NCI-H446 (cell line): ENCODE data around the gene FYN.

Source experiments
- DNase-seq, 2 experiments: peaks; one replicate each; lab custom pipeline; 2025; lab: John Stamatoyannopoulos, UW

The FYN gene

GRCh38 chr6:111880181-111880888 is 7.1 kb upstream of the FYN start:
- DNase-seq = no peak

GRCh38 chr6:111875741-111876140 is 2.5 kb upstream of the FYN start:
- no peak for DNase-seq

- DNase-seq = no peak
These were observed 768 bp upstream of the FYN start for GRCh38 chr6:111874025-111874415.

- DNase-seq = peak in 1 of 2 experiments; percentile 29
These were observed 663 bp downstream of the FYN start for GRCh38 chr6:111872401-111873177.

GRCh38 chr6:111871725-111872400 is 1.4 kb downstream of the FYN start:
- DNase-seq = peak in 1 of 2 experiments; percentile 10

GRCh38 chr6:111871207-111871606 is 2.0 kb downstream of the FYN start:
- DNase-seq = no peak

GRCh38 chr6:111870742-111871064 is 2.5 kb downstream of the FYN start:
- no peak for DNase-seq

GRCh38 chr6:111870051-111870741 is 3.1 kb downstream of the FYN start:
- no peak for DNase-seq

GRCh38 chr6:111866857-111867256 is 6.4 kb downstream of the FYN start:
- no peak for DNase-seq

- DNase-seq = no peak
These were observed 7.2 kb downstream of the FYN start for GRCh38 chr6:111865909-111866546.

GRCh38 chr6:111865049-111865585 is 8.1 kb downstream of the FYN start:
- no peak for DNase-seq

- DNase-seq = no peak
These were observed 8.9 kb downstream of the FYN start for GRCh38 chr6:111864138-111865048.

- no peak for DNase-seq
These were observed 10.5 kb downstream of the FYN start for GRCh38 chr6:111862741-111863140.

GRCh38 chr6:111862314-111862713 is 10.9 kb downstream of the FYN start:
- DNase-seq = no peak

GRCh38 chr6:111861431-111861885 is 11.8 kb downstream of the FYN start:
- no peak for DNase-seq

GRCh38 chr6:111858347-111858746 is 14.9 kb downstream of the FYN start:
- no peak for DNase-seq

GRCh38 chr6:111857674-111858337 is 15.4 kb downstream of the FYN start:
- DNase-seq = no peak

- no peak for DNase-seq
These were observed 17.5 kb downstream of the FYN start for GRCh38 chr6:111855753-111856152.

GRCh38 chr6:111854683-111855082 is 18.6 kb downstream of the FYN start:
- DNase-seq = no peak

- DNase-seq = peak in 1 of 2 experiments; percentile 13
These were observed 20.5 kb downstream of the FYN start for GRCh38 chr6:111852725-111853124.
